Measurements from ENCODE around the gene PLOD1.
"Not testable (repeated sequence)": the region's sequence is repeated elsewhere in the genome, so short reads cannot be mapped to it uniquely, and the experiment has no call there.

The PLOD1 gene

DNA sequence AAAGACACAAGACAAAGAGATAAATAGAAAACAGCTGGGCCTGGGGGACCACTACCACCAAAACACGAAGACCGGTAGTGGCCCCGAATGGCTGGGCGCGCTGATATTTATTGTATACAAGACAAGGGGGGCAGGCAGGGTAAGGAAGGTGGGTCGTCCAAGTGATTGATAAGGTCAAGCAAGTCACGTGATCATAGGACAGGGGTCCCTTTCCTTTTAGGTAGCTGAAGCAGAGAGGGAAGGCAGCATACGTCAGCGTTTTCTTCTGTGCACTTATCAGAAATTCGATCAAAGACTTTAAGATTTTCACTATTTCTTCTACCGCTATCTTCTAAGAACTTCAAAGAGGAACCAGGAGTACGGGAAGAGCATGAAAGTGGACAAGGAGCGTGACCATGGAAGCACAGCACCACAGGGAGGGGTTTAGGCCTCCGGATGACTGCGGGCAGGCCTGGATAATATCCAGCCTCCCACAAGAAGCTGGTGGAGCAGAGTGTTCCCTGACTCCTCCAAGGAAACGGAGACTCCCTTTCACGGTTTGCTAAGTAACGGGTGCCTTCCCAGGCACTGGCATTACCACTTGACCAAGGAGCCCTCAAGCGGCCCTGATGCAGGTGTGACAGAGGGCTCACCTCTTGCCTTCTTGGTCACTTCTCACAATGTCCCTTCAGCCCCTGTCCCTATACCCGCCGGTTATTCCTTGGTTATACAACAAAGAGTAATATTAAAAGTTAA lies 21.9 kb upstream of the PLOD1 start:
- not testable (repeated sequence) for DNase-seq (ENCODE audit: low spot score)

DNA sequence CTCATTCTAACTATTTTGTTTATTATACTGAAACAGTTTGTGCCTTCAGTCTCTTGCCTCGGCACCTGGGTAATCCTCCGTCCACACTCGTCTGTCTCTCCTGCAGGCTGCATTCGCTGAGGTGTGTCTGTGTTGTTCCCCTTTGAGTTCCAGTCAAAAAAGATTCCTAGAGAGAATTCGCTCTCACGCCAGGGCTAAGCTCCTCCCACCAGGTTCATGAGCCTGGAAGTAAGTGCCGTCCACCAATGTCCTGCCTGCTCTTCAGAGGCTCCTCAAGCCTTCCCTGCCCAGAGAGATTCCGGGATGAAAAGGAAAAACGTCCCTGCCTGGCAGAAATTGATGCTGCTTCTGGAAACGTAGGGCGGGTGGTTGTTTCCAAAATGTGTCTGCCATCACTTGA lies 21.2 kb upstream of the PLOD1 start:
- DNase-seq (ENCODE audit: low spot score), result no peak

DNA sequence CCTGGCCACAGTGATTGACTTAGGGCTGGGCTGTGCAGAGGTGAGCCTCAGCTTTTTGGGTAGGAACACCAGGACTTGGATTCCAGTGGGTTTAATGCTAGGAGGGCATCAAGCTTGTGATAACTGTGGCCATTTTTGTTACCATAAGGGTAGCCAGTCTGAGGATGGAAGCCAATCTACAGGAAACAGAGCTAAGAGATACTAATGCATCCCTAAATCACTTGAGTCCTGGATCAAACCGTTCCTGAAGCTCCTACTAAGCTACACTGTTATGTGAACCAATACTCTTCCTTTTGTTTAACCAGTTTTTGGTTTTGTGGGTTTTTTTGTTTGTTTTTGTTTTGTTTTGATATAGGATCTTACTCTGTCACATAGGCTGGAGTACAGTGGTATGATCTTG lies 20.5 kb upstream of the PLOD1 start:
- DNase-seq (ENCODE audit: low spot score), result no peak

- no peak for DNase-seq (ENCODE audit: low spot score)
Observed at GRCh38 chr1:11918799-11919519, 15.6 kb upstream of the PLOD1 start.

- DNase-seq (ENCODE audit: low spot score), result no peak
Observed at GRCh38 chr1:11919621-11920020, 14.9 kb upstream of the PLOD1 start.

DNA sequence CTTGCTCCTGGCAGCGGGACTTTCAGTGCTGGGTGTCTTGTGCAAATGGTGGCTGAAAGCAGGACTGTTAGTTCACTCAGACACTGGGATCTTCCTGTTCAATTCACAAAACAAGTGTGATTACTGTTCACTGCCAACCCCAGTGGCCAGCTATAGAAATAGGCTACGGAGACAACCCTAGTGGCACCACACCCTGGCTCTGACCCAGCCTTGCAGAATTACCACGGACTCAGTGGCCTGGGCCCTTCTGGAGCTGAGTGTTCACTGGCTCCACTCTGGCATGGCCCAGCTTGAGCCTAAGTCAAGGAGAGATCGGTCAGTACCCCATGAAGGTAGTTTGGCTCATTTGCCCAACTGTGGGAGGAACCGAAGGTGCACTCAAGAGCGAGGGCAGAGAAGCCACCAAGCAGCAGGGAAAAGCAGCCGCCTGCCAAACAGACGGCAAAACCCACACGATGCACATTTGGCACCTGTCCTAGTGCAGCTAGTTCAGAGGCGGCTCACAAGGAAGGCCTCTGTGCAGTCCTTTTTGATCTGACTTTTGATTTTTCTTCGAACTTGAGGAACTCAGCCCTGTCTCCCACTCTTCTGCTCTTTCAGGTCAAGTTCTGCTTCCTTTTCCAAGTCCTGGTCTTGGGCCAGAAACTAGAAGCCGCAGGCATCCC lies 14.1 kb upstream of the PLOD1 start:
- DNase-seq (ENCODE audit: low spot score), result no peak

- DNase-seq (ENCODE audit: low spot score), result no peak
Observed at GRCh38 chr1:11921022-11921421, 13.5 kb upstream of the PLOD1 start.

- DNase-seq (ENCODE audit: low spot score), result no peak
Observed at GRCh38 chr1:11923069-11923826, 11.3 kb upstream of the PLOD1 start.

- DNase-seq (ENCODE audit: low spot score), result no peak
Observed at GRCh38 chr1:11923827-11924113, 10.7 kb upstream of the PLOD1 start.

- DNase-seq (ENCODE audit: low spot score), result no peak
Observed at GRCh38 chr1:11924334-11925195, 10.0 kb upstream of the PLOD1 start.

- not testable (repeated sequence) for DNase-seq (ENCODE audit: low spot score)
Observed at GRCh38 chr1:11925196-11925937, 9.2 kb upstream of the PLOD1 start.

DNA sequence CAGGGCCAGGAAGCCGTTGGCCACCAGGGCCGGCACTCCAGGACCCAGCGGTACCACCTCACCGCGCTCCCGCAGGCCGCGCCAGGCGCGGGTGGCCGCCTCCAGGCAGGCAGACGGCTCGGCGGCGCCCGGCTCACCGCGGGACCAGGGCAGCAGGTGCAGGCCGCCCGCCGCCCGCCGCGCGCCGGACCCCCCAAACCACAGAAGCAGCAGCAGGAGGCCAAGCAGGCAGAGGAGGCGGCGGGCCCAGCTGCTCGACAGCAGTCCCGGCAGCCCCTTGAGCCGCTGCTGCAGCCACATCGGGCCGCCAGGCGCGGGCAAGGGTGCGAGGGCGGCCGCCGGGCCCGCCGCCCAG lies 8.6 kb upstream of the PLOD1 start:
- no peak for DNase-seq (ENCODE audit: low spot score)

- DNase-seq (ENCODE audit: low spot score), result no peak
Observed at GRCh38 chr1:11927866-11928592, 6.5 kb upstream of the PLOD1 start.

GRCh38 chr1:11929849-11930248 lies 4.7 kb upstream of the PLOD1 start:
- peak; percentile 65 for DNase-seq (ENCODE audit: low spot score)

GRCh38 chr1:11930571-11931445 lies 3.7 kb upstream of the PLOD1 start:
- no peak for DNase-seq (ENCODE audit: low spot score)

- DNase-seq (ENCODE audit: low spot score), result no peak
Observed at GRCh38 chr1:11931845-11932244, 2.7 kb upstream of the PLOD1 start.

GRCh38 chr1:11935057-11935412 lies 518 bp downstream of the PLOD1 start:
- no peak for DNase-seq (ENCODE audit: low spot score)

GRCh38 chr1:11935733-11936132 lies 1.2 kb downstream of the PLOD1 start:
- not testable (repeated sequence) for DNase-seq (ENCODE audit: low spot score)

All from SK-N-DZ (cell line).